Measurements from ENCODE around the gene MPP3.

DNA sequence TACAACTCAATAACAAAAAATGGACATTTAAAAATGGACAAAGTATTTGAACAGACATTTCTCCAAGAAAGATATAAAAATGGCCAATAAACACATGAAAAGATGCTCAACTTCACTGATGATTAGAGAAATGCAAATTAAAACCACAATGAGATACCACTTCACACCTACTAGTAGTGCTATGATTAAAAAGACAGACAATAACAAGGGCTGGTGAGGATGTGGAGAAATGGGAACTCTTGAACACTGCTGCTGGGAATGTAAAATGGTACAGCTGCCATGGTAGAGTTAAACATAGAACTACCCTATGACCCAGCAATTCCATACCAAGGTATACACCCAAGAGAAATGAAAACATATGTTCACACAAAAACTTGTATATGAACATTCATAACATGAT lies 27.8 kb downstream of the MPP3 start:
- no peak for TF ChIP-seq CBX5 (IDR thresholded peaks at IDR 0.05; ENCODE audit: borderline replicate concordance, low read depth)
- TF ChIP-seq ZNF280B (CRISPR knock-in tag; IDR thresholded peaks at IDR 0.05), result no peak
- TF ChIP-seq ZFPM2 (CRISPR knock-in tag; IDR thresholded peaks at IDR 0.05), result no peak
- TF ChIP-seq, protein P1, sequence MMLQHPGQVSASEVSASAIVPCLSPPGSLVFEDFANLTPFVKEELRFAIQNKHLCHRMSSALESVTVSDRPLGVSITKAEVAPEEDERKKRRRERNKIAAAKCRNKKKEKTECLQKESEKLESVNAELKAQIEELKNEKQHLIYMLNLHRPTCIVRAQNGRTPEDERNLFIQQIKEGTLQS (IDR thresholded peaks at IDR 0.05), result no peak
- TF ChIP-seq, protein P1 (CRISPR knock-in tag; conservative IDR thresholded peaks at IDR 0.05), result no peak
- TF ChIP-seq BHLHE40 (IDR thresholded peaks at IDR 0.05; ENCODE audit: low read length), result no peak
- no peak for TF ChIP-seq SLC30A9 (CRISPR knock-in tag; IDR thresholded peaks at IDR 0.05)
- TF ChIP-seq, protein P2, sequence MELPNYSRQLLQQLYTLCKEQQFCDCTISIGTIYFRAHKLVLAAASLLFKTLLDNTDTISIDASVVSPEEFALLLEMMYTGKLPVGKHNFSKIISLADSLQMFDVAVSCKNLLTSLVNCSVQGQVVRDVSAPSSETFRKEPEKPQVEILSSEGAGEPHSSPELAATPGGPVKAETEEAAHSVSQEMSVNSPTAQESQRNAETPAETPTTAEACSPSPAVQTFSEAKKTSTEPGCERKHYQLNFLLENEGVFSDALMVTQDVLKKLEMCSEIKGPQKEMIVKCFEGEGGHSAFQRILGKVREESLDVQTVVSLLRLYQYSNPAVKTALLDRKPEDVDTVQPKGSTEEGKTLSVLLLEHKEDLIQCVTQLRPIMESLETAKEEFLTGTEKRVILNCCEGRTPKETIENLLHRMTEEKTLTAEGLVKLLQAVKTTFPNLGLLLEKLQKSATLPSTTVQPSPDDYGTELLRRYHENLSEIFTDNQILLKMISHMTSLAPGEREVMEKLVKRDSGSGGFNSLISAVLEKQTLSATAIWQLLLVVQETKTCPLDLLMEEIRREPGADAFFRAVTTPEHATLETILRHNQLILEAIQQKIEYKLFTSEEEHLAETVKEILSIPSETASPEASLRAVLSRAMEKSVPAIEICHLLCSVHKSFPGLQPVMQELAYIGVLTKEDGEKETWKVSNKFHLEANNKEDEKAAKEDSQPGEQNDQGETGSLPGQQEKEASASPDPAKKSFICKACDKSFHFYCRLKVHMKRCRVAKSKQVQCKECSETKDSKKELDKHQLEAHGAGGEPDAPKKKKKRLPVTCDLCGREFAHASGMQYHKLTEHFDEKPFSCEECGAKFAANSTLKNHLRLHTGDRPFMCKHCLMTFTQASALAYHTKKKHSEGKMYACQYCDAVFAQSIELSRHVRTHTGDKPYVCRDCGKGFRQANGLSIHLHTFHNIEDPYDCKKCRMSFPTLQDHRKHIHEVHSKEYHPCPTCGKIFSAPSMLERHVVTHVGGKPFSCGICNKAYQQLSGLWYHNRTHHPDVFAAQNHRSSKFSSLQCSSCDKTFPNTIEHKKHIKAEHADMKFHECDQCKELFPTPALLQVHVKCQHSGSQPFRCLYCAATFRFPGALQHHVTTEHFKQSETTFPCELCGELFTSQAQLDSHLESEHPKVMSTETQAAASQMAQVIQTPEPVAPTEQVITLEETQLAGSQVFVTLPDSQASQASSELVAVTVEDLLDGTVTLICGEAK (IDR thresholded peaks at IDR 0.05), result no peak
- TF ChIP-seq, protein P2 (CRISPR knock-in tag; IDR thresholded peaks at IDR 0.05), result no peak
- TF ChIP-seq YBX1 (IDR thresholded peaks at IDR 0.05), result no peak
- TF ChIP-seq KDM1A (IDR thresholded peaks at IDR 0.05), result no peak
- TF ChIP-seq TBP (optimal IDR thresholded peaks at IDR 0.05; ENCODE audit: low read depth, low read length), result no peak
- TF ChIP-seq, protein P3, sequence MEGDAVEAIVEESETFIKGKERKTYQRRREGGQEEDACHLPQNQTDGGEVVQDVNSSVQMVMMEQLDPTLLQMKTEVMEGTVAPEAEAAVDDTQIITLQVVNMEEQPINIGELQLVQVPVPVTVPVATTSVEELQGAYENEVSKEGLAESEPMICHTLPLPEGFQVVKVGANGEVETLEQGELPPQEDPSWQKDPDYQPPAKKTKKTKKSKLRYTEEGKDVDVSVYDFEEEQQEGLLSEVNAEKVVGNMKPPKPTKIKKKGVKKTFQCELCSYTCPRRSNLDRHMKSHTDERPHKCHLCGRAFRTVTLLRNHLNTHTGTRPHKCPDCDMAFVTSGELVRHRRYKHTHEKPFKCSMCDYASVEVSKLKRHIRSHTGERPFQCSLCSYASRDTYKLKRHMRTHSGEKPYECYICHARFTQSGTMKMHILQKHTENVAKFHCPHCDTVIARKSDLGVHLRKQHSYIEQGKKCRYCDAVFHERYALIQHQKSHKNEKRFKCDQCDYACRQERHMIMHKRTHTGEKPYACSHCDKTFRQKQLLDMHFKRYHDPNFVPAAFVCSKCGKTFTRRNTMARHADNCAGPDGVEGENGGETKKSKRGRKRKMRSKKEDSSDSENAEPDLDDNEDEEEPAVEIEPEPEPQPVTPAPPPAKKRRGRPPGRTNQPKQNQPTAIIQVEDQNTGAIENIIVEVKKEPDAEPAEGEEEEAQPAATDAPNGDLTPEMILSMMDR (IDR thresholded peaks at IDR 0.05 in 2 of 3, conservative IDR thresholded peaks at IDR 0.05 in 1 of 3; ENCODE audit: insufficient read depth in 2 of 3, low read depth in 1 of 3, low read length in 3 of 3), result no peak

Measured in K562 (cell line).